Measurements from ENCODE around the gene ACOXL. TPM values are rescaled to one million over a fixed set of nuclear protein-coding genes. Genes with fewer than 3 reads are reported as not detected.

The ACOXL gene
- total RNA-seq, 4 donors from 2014 or later: 1.2 to 10.6 (median 2.1) TPM

DNA sequence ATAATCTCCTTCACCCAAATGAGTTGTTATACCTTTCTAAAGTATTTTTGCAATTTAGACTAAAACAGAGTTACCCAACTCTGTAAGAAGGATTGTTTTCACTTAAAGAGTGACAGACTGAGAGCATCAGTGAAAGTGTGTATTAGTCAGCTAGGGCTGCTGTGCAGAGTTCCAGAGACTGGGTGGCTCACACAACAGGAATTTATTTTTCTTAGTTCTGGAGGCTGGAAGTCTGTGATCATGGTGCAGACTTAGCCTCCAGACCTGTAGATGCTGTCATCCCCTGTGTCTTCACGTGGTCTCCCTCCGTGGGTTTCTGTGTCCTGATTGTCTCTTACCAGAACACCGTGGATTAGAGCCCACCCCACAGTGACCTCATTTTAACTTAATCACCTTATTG is 428.4 kb downstream of the ACOXL start:
- Histone ChIP-seq H3K27me3 (no peaks in the 10 kb centered on the region), H3K4me3 (replicated peaks in 1 of 3) (no peak overlapping the region), H3K27ac (no peak overlapping the region), H3K36me3 (peaks cover 3 to 14% of the 10 kb centered on the region in 2 donors), H3K9me3 (no peaks in the 10 kb centered on the region), H3K4me1 (peaks cover 25 to 29% of the 10 kb centered on the region in 2 donors)
- intact Hi-C loops (cut with DNase I): no loop called here
- TF ChIP-seq, protein P1, sequence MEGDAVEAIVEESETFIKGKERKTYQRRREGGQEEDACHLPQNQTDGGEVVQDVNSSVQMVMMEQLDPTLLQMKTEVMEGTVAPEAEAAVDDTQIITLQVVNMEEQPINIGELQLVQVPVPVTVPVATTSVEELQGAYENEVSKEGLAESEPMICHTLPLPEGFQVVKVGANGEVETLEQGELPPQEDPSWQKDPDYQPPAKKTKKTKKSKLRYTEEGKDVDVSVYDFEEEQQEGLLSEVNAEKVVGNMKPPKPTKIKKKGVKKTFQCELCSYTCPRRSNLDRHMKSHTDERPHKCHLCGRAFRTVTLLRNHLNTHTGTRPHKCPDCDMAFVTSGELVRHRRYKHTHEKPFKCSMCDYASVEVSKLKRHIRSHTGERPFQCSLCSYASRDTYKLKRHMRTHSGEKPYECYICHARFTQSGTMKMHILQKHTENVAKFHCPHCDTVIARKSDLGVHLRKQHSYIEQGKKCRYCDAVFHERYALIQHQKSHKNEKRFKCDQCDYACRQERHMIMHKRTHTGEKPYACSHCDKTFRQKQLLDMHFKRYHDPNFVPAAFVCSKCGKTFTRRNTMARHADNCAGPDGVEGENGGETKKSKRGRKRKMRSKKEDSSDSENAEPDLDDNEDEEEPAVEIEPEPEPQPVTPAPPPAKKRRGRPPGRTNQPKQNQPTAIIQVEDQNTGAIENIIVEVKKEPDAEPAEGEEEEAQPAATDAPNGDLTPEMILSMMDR (IDR thresholded peaks at IDR 0.05): no peak
- TF ChIP-seq POLR2A (IDR thresholded peaks at IDR 0.05): no peak
- WGBS, 2 donors: 92 to 93% methylated on average over 3 of the region's 3 CpGs
- no peak for DNase-seq

DNA sequence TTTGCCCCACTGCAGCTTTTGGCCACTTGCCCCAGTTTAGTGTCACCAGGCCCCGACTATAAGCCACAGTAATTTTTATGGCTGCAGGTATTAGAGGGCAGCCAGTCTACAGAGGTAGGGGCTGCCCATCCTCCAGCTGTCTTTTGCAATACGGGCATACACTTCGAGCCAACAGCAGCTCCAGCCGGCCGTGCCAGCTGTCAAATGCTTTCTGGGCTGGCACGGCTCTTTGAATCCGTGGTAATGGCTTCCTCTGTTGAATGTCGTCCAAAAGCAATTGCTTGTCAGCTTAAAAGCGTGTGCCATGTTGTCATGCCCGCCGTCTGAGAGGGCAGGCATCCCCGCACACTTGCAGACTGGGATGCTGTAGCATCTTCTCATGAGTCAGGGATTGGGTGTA is 429.6 kb downstream of the ACOXL start:
- Histone ChIP-seq H3K9me3 (no peaks in the 10 kb centered on the region), H3K27ac (no peak overlapping the region), H3K36me3 (peaks cover 3 to 20% of the 10 kb centered on the region in 2 donors), H3K4me1 (peaks cover 20 to 26% of the 10 kb centered on the region in 2 donors), H3K27me3 (no peaks in the 10 kb centered on the region), H3K4me3 (replicated peaks in 1 of 3) (no peak overlapping the region)
- 65 to 77% methylated on average over 12 of the region's 12 CpGs for WGBS, 2 donors
- peak; percentile 57 to 63 for DNase-seq
- TF ChIP-seq POLR2A (IDR thresholded peaks at IDR 0.05): no peak
- TF ChIP-seq, protein P1 (IDR thresholded peaks at IDR 0.05): no peak
- intact Hi-C loops (cut with DNase I): no loop called here

DNA sequence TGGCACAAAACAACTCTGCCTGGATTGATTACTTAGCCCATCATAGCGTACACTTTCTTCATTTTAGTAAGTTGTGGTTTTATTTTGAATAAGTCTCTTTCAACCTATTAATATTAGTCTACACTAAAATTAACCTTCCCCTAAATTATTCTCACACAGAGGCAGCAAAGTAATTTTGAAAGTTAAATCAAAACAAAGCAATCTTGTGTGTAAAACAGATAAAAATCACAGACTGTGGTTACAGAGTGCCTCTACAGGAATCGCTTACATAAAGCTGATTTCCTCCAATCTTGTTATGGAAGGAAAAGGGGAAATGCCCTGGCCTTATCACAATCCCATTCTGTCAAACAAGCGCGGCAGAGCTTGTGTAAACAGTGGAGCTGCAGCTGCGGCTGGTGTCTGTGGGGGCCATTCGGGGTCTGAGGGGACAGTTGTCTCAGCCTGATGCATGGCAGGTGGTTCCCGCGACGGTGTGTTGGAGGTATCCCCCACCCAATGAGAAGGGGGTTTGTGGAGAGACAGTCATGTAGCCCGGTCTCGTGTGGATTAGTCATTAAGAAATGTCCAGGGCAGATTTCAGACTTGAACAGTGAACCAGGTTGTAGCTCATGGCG is 430.5 kb downstream of the ACOXL start:
- H3K4me1 ChIP-seq: peaks cover 15 to 19% of the 10 kb centered on the region in 2 donors
- H3K4me3 ChIP-seq (replicated peaks in 1 of 3): no peak overlapping the region
- WGBS, 2 donors: 72 to 79% methylated on average over 12 of the region's 12 CpGs
- H3K27me3 ChIP-seq: no peaks in the 10 kb centered on the region
- H3K27ac ChIP-seq: no peak overlapping the region
- no peak for DNase-seq
- peaks cover 3 to 20% of the 10 kb centered on the region in 2 donors for H3K36me3 ChIP-seq
- TF ChIP-seq, protein P1 (IDR thresholded peaks at IDR 0.05): no peak
- no peak for TF ChIP-seq POLR2A (IDR thresholded peaks at IDR 0.05)
- no peaks in the 10 kb centered on the region for H3K9me3 ChIP-seq
- intact Hi-C loops (cut with DNase I): no loop called here

DNA sequence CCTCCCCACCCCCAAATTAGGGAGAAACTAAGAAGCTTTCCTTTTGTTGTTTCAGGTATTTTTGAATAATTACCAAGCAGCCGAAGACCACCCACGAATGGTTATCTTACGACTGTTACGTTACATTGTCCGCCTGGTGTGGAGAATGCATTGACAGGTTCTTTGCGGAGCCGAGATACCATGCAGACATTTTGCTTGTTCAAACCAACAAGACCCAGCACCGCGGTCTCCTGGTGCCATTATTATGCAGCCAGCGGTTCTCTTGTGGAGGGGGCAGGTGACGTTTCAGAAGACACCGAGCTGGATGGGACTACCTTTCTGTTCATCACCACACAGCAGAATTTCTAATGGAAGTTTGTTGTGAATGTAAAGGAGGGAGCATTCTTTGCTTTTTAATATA is 431.7 kb downstream of the ACOXL start:
- Histone ChIP-seq H3K4me1 (peaks cover 20 to 26% of the 10 kb centered on the region in 2 donors), H3K36me3 (peaks cover 3 to 20% of the 10 kb centered on the region in 2 donors), H3K27ac (no peak overlapping the region), H3K9me3 (no peaks in the 10 kb centered on the region), H3K4me3 (replicated peaks in 1 of 3) (no peak overlapping the region), H3K27me3 (no peaks in the 10 kb centered on the region)
- no peak for TF ChIP-seq POLR2A (IDR thresholded peaks at IDR 0.05)
- TF ChIP-seq, protein P1 (IDR thresholded peaks at IDR 0.05): no peak
- WGBS, 2 donors: 92 to 94% methylated on average over 12 of the region's 12 CpGs
- intact Hi-C loops (cut with DNase I): no loop called here
- no peak for DNase-seq

DNA sequence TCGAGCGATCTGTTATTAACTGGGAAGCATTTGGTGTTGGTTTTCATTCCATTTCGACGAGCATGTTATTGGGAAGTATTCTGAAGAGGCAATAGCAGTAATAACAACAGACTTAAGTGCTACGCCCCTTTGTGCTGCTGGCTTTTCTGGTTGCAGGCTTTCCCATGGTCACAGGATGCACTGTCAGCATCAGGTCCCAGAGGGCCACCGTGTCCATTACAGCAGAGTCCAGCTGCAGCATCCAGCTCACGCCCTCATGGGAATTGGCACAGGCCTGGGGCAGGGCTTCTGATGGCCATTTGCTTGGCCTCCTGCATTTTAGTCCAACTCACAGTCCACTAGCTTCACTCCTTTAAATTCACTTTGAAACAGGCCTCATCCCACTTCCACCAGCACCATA is 432.7 kb downstream of the ACOXL start:
- no peak overlapping the region for H3K27ac ChIP-seq
- 32 to 34% methylated on average over 7 of the region's 7 CpGs for WGBS, 2 donors
- no peaks in the 10 kb centered on the region for H3K27me3 ChIP-seq
- no peak overlapping the region for H3K4me3 ChIP-seq (replicated peaks in 1 of 3)
- peak; percentile 39 to 52 for DNase-seq
- no peaks in the 10 kb centered on the region for H3K9me3 ChIP-seq
- H3K36me3 ChIP-seq: peaks cover 3 to 20% of the 10 kb centered on the region in 2 donors
- H3K4me1 ChIP-seq: peaks cover 23 to 27% of the 10 kb centered on the region in 2 donors
- TF ChIP-seq POLR2A (IDR thresholded peaks at IDR 0.05): no peak
- TF ChIP-seq, protein P1 (IDR thresholded peaks at IDR 0.05): no peak
- intact Hi-C loops (cut with DNase I): no loop called here
